MCF 10A (cell line): ENCODE measurements around the gene MIA. TPM values are rescaled to one million over a fixed set of nuclear protein-coding genes. Genes with fewer than 3 reads are reported as not detected.

ENCODE experiments used
- BruUV-seq: library from RNA; stranded (reverse); fragments of 400-500 nt; replicated peaks from 2 replicates; lab custom pipeline; 2021; lab: Mats Ljungman, UMichigan
- CTCF ChIA-PET: fragments of 300-600 bp; sonication (Branson Sonifier 250); formaldehyde crosslinking; extraction: SDS; loops from one replicate; lab custom pipeline; 2021; ENCODE audit warnings: antibody characterized with exemption, inconsistent platforms; lab: Yijun Ruan, JAX
- POLR2A ChIA-PET: fragments of 300-600, 350-650 bp; sonication (Branson Sonifier 250); formaldehyde crosslinking; extraction: SDS; loops from one replicate; lab custom pipeline; 2020; ENCODE audit warnings: antibody characterized with exemption, inconsistent platforms; lab: Yijun Ruan, JAX
- DNase-seq: peaks from one replicate; pipeline ENCODE4 v3.0.0-alpha.2; 2018; ENCODE audit not compliant: unreplicated experiment
- H3K27ac Mint-ChIP-seq: one replicate; pipeline ENCODE4 v1.8.0; 2022; ENCODE audit warnings: mild to moderate bottlenecking, low read depth, mixed read lengths; ENCODE audit not compliant: unreplicated experiment
- H3K27me3 Mint-ChIP-seq: one replicate; pipeline ENCODE4 v1.8.0; 2022; ENCODE audit warnings: mixed read lengths; ENCODE audit not compliant: insufficient read depth, unreplicated experiment
- H3K36me3 Mint-ChIP-seq: one replicate; pipeline ENCODE4 v1.8.0; 2022; ENCODE audit warnings: mild to moderate bottlenecking, moderate library complexity, mixed read lengths; ENCODE audit not compliant: insufficient read depth, unreplicated experiment
- H3K4me1 Mint-ChIP-seq: one replicate; pipeline ENCODE4 v1.8.0; 2022; ENCODE audit warnings: mixed read lengths; ENCODE audit not compliant: insufficient read depth, unreplicated experiment
- H3K4me3 Mint-ChIP-seq: one replicate; pipeline ENCODE4 v1.8.0; 2022; ENCODE audit warnings: mild to moderate bottlenecking, moderate library complexity, mixed read lengths; ENCODE audit not compliant: unreplicated experiment
- H3K9me3 Mint-ChIP-seq: one replicate; pipeline ENCODE4 v1.8.0; 2022; ENCODE audit warnings: mixed read lengths; ENCODE audit not compliant: unreplicated experiment
- intact Hi-C: fragments of 100-400 bp; cut with micrococcal nuclease; formaldehyde crosslinking; loops from 2 replicates; pipeline ENCODE4 v1.14.1; 2022
- total RNA-seq: library from RNA; stranded (reverse); gene quantifications from 2 replicates; pipeline ENCODE4 v1.2.3, GENCODE V29; 2022
- TF ChIP-seq, protein P1 (sequence below): fragments of 200-600 bp; IDR thresholded peaks from one replicate; pipeline ENCODE4 v1.8.0; 2022; ENCODE audit warnings: antibody characterized with exemption, mild to moderate bottlenecking; ENCODE audit not compliant: unreplicated experiment

Gene MIA
- total RNA-seq, 1 experiment from 2014 or later = 0.70 TPM

DNA sequence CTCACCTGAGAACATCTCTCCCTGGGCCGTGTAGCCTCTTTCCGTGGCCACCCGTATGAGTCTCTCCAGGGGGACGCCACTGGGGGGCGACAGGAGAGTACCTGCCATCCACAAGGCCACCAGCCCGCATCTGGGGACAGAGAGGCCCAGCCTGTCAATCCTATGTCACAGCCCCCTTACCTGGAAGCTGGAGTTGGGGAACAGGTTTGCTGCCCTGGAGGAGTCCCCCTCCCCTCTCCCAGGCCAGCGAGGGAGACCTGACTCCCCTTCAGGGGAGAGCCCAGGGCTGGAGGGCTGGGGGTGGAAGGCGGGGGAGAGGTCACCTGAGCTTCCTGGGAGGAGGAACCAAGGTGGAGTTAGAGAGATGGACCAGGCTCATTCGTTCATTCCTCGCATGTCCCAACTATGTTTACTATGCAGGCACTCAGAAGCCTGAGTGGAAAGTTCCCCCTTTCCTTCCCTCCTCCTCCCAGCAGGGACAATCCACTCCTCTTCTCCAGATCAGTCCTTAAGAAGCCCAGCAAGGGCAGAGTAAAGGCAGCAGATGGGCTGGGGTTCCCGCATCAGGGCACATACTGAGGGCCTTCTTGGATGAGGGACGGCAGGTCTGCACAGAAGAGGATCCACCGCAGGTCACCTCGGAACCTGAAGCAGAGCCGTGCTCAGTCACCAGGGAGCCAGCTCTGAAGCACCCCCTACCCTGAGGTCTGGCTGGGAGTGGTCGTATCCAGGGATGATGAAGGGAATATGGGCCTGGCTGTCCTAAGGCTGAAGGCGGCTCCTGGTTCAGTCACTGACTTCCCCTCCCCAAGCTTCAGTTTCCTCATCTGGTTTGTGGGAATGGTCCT is 30.5 kb upstream of the MIA start:
- Mint-ChIP-seq H3K27me3 (no peaks in the 10 kb centered on the region), H3K4me1 (peaks cover 13% of the 10 kb centered on the region), H3K9me3 (no peaks in the 10 kb centered on the region), H3K4me3 (no peak overlapping the region), H3K27ac (no peak overlapping the region), H3K36me3 (peaks cover 27% of the 10 kb centered on the region)
- ChIA-PET CTCF (interaction anchor here (0.6 kb wide), 2 partner anchors 36 to 110 kb away, joined by 3 read pairs; no protein-coding TSS in a partner anchor), POLR2A (interaction anchor here (0.7 to 1.5 kb wide), 6 partner anchors 11 to 33 kb away, joined by 3 to 6 read pairs (median 3); partner anchors contain the start of genes COQ8B, ITPKC and RAB4B)
- BruUV-seq = no TSS peak
- no peak for DNase-seq
- intact Hi-C loops = no loop called here
- TF ChIP-seq, protein P1, sequence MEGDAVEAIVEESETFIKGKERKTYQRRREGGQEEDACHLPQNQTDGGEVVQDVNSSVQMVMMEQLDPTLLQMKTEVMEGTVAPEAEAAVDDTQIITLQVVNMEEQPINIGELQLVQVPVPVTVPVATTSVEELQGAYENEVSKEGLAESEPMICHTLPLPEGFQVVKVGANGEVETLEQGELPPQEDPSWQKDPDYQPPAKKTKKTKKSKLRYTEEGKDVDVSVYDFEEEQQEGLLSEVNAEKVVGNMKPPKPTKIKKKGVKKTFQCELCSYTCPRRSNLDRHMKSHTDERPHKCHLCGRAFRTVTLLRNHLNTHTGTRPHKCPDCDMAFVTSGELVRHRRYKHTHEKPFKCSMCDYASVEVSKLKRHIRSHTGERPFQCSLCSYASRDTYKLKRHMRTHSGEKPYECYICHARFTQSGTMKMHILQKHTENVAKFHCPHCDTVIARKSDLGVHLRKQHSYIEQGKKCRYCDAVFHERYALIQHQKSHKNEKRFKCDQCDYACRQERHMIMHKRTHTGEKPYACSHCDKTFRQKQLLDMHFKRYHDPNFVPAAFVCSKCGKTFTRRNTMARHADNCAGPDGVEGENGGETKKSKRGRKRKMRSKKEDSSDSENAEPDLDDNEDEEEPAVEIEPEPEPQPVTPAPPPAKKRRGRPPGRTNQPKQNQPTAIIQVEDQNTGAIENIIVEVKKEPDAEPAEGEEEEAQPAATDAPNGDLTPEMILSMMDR = no peak

GRCh38 chr19:40745402-40745780 is 29.9 kb upstream of the MIA start:
- Mint-ChIP-seq H3K9me3 (no peaks in the 10 kb centered on the region), H3K36me3 (peaks cover 21% of the 10 kb centered on the region), H3K27me3 (no peaks in the 10 kb centered on the region), H3K4me3 (no peak overlapping the region), H3K4me1 (peaks cover 18% of the 10 kb centered on the region), H3K27ac (no peak overlapping the region)
- ChIA-PET CTCF (no interaction called here), POLR2A (interaction anchor here (0.8 to 1.3 kb wide), 3 partner anchors 12 to 32 kb away, joined by 3 to 4 read pairs (median 3); no protein-coding TSS in a partner anchor)
- no TSS peak for BruUV-seq
- intact Hi-C loops = no loop called here
- TF ChIP-seq, protein P1 = no peak
- no peak for DNase-seq

DNA sequence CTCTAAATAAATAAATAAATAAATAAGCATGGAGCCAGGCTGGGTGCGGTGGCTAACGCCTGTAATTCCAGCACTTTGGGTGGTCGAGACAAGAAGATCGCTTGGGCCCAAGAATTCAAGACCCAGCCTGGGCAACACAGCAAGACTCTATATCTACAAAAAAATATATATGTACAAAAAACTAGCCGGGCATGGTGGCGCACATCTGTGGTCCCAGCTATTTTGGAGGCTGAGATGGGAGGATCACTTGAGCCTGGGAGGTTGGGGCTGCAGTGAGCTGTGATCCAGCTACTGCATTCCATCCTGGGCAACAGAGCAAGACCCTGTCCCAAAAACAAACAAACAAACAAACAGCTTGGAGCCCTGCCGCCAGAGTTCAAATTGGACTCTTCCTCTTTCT is 27.8 kb upstream of the MIA start:
- Mint-ChIP-seq H3K36me3 (peaks cover 8% of the 10 kb centered on the region), H3K4me1 (peaks cover 21% of the 10 kb centered on the region), H3K9me3 (no peaks in the 10 kb centered on the region), H3K4me3 (no peak overlapping the region), H3K27ac (no peak overlapping the region), H3K27me3 (no peaks in the 10 kb centered on the region)
- TF ChIP-seq, protein P1 = no peak
- ChIA-PET CTCF (interaction anchor here (0.6 to 1.2 kb wide), 3 partner anchors 14 to 397 kb away, joined by 3 to 4 read pairs (median 3); no protein-coding TSS in a partner anchor), POLR2A (interaction anchor here (1.4 to 4.5 kb wide), 4 partner anchors 19 to 101 kb away, joined by 3 to 76 read pairs (median 29); partner anchors contain the start of genes MIA and RAB4B)
- intact Hi-C loops = no loop called here
- no TSS peak for BruUV-seq
- no peak for DNase-seq
